Stomach (tissue), 4 donors: ENCODE results near the gene KPNA5.

Experiments used
- POLR2A ChIP-seq, 4 donors: fragments of 450-650 bp; IDR thresholded peaks; one replicate each; pipeline ENCODE4 v1.6.1; 2016; ENCODE audit warnings: antibody characterized with exemption in 4 of 4, control low read depth in 2 of 4, mild to moderate bottlenecking in 1 of 4, moderate library complexity in 1 of 4
- TF ChIP-seq, protein P1 (sequence below), 7 experiments: fragments of 450-650 bp in 4 of 7; fragments of 200-600 bp in 3 of 7; sonication (generic) in 3 of 7; IDR thresholded peaks; one replicate each; pipeline ENCODE4 v1.5.1; 2016 to 2019; ENCODE audit warnings: antibody characterized with exemption in 7 of 7, control low read depth in 2 of 7, mild to moderate bottlenecking in 1 of 7

DNA sequence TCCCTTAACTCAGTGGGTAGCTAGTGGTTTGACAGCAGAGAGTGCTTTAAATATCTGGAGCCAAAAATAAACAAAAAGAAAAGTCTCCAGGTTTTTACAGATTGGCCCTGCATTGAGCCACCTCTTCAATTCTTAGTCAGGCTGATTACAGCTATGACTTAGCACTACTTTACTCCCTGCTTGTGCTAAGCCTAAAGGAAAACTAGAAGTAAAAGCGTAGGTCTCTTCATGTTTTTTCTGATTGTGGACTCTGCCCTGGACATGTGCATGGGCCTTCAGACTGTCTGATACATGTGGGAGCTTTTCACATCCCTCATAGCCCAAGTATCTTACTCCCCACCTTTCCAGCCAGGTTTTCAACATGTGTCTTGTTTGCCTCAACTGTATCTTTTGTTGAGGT, 33.3 kb downstream of the KPNA5 start:
- no peak for TF ChIP-seq POLR2A (IDR thresholded peaks at IDR 0.05)
- TF ChIP-seq, protein P1, sequence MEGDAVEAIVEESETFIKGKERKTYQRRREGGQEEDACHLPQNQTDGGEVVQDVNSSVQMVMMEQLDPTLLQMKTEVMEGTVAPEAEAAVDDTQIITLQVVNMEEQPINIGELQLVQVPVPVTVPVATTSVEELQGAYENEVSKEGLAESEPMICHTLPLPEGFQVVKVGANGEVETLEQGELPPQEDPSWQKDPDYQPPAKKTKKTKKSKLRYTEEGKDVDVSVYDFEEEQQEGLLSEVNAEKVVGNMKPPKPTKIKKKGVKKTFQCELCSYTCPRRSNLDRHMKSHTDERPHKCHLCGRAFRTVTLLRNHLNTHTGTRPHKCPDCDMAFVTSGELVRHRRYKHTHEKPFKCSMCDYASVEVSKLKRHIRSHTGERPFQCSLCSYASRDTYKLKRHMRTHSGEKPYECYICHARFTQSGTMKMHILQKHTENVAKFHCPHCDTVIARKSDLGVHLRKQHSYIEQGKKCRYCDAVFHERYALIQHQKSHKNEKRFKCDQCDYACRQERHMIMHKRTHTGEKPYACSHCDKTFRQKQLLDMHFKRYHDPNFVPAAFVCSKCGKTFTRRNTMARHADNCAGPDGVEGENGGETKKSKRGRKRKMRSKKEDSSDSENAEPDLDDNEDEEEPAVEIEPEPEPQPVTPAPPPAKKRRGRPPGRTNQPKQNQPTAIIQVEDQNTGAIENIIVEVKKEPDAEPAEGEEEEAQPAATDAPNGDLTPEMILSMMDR (IDR thresholded peaks at IDR 0.05), result no peak
